HepG2 (cell line): ENCODE results near the gene HDLBP. TPM values are rescaled to one million over a fixed set of nuclear protein-coding genes. Genes with fewer than 3 reads are reported as not detected.

Experiments used
- AKAP8 ChIP-seq: sonication (generic); formaldehyde crosslinking; IDR thresholded peaks from 2 replicates; pipeline ENCODE4 v1.5.1; 2020; ENCODE audit warnings: mild to moderate bottlenecking, missing genetic modification reagents
- CREM ChIP-seq, 2 experiments: sonication (generic) in 1 of 2; formaldehyde crosslinking in 1 of 2; IDR thresholded peaks; 2 replicates each; pipeline versions ENCODE4 v1.4.0 to v1.6.1; 2016 to 2020; ENCODE audit warnings: antibody characterized with exemption in 1 of 2, mild to moderate bottlenecking in 1 of 2, missing genetic modification reagents in 1 of 2
- IKZF4 ChIP-seq: sonication (generic); formaldehyde crosslinking; IDR thresholded peaks from 2 replicates; pipeline ENCODE4 v1.5.1; 2020; ENCODE audit warnings: borderline replicate concordance, mild to moderate bottlenecking, low read depth, missing genetic modification reagents; ENCODE audit errors: not compliant biosample characterization
- KDM2A ChIP-seq: sonication (generic); formaldehyde crosslinking; IDR thresholded peaks from 2 replicates; pipeline ENCODE4 v1.4.0; 2020; ENCODE audit warnings: low read depth, missing genetic modification reagents, borderline replicate concordance
- PCBP1 ChIP-seq: fragments of 200-400 bp; formaldehyde crosslinking; IDR thresholded peaks from 2 replicates; pipeline ENCODE4 v1.6.1; 2017; ENCODE audit warnings: mild to moderate bottlenecking, low read depth, low read length, borderline replicate concordance
- RFXAP ChIP-seq: sonication (generic); formaldehyde crosslinking; IDR thresholded peaks from 2 replicates; pipeline ENCODE4 v1.4.0; 2020; ENCODE audit warnings: missing genetic modification reagents, borderline replicate concordance
- TBP ChIP-seq: sonication (generic); formaldehyde crosslinking; IDR thresholded peaks from 2 replicates; pipeline ENCODE4 v1.5.0; 2020; ENCODE audit warnings: missing genetic modification reagents
- TBX3 ChIP-seq: fragments of 450-650 bp; IDR thresholded peaks from 2 replicates; pipeline ENCODE4 v1.6.1; 2017; ENCODE audit warnings: antibody characterized with exemption, mild to moderate bottlenecking, inconsistent platforms, borderline replicate concordance
- ZNF460 ChIP-seq: sonication (generic); formaldehyde crosslinking; IDR thresholded peaks from 2 replicates; pipeline ENCODE4 v1.5.1; 2020; ENCODE audit warnings: missing genetic modification reagents, mild to moderate bottlenecking, borderline replicate concordance
- ZNF614 ChIP-seq: IDR thresholded peaks from 2 replicates; pipeline ENCODE4 v1.6.1; 2018; ENCODE audit warnings: missing biosample characterization, missing genetic modification reagents, inconsistent platforms, borderline replicate concordance
- polyA plus RNA-seq, 8 experiments: library from polyadenylated mRNA; depleted of rRNA in 3 of 8; stranded (reverse) in 7 of 8; unstranded in 1 of 8; fragments of >200 nt; fragmentation: Illumina TruSeq in 4 of 8; extraction: Trizol in 4 of 8; gene quantifications; 2 replicates each; pipeline versions ENCODE4 v1.2.1 to v1.2.3, GENCODE V29; 2011 to 2016; ENCODE audit warnings: low read depth in 4 of 8, missing spikeins in 1 of 8, mixed read lengths in 1 of 8; ENCODE audit not compliant: insufficient read depth in 1 of 8
- total RNA-seq, 5 experiments: library from RNA; depleted of rRNA; stranded (reverse); fragments of >200 nt; fragmentation: Illumina TruSeq; extraction: Trizol; gene quantifications; 2 replicates each; pipeline ENCODE4 v1.2.3, GENCODE V29; 2016; ENCODE audit warnings: low read depth in 1 of 5
- TF ChIP-seq, protein P1 (sequence below): sonication (generic); formaldehyde crosslinking; IDR thresholded peaks from 2 replicates; pipeline ENCODE4 v1.4.0; 2020; ENCODE audit warnings: mild to moderate bottlenecking, missing genetic modification reagents
- TF ChIP-seq, protein P2 (sequence below): sonication (generic); formaldehyde crosslinking; IDR thresholded peaks from 2 replicates; pipeline ENCODE4 v1.5.0; 2020; ENCODE audit warnings: missing genetic modification reagents, mild to moderate bottlenecking, borderline replicate concordance
- TF ChIP-seq, protein P3 (sequence below): sonication (generic); formaldehyde crosslinking; IDR thresholded peaks from 2 replicates; pipeline ENCODE4 v1.5.0; 2020; ENCODE audit warnings: mild to moderate bottlenecking, missing genetic modification reagents, borderline replicate concordance
- TF ChIP-seq, protein P4 (sequence below): sonication (generic); formaldehyde crosslinking; conservative IDR thresholded peaks from 2 replicates; pipeline ENCODE4 v1.4.0; 2020; ENCODE audit warnings: missing genetic modification reagents
- TF ChIP-seq, protein P5 (sequence below): sonication (generic); formaldehyde crosslinking; IDR thresholded peaks from 2 replicates; pipeline ENCODE4 v1.8.1; 2023; ENCODE audit warnings: mild to moderate bottlenecking, inconsistent platforms, moderate library complexity, missing genetic modification reagents, borderline replicate concordance
- TF ChIP-seq, protein P6 (sequence below): sonication (generic); formaldehyde crosslinking; IDR thresholded peaks from 2 replicates; pipeline ENCODE4 v1.4.0; 2020; ENCODE audit warnings: low read depth, mild to moderate bottlenecking, missing genetic modification reagents

The HDLBP gene
- total and polyA plus RNA-seq, 2 of the 13 experiments (the other 11 are each of a cell fraction or from before 2014, with no cell fraction given) = 464 to 707 TPM

DNA sequence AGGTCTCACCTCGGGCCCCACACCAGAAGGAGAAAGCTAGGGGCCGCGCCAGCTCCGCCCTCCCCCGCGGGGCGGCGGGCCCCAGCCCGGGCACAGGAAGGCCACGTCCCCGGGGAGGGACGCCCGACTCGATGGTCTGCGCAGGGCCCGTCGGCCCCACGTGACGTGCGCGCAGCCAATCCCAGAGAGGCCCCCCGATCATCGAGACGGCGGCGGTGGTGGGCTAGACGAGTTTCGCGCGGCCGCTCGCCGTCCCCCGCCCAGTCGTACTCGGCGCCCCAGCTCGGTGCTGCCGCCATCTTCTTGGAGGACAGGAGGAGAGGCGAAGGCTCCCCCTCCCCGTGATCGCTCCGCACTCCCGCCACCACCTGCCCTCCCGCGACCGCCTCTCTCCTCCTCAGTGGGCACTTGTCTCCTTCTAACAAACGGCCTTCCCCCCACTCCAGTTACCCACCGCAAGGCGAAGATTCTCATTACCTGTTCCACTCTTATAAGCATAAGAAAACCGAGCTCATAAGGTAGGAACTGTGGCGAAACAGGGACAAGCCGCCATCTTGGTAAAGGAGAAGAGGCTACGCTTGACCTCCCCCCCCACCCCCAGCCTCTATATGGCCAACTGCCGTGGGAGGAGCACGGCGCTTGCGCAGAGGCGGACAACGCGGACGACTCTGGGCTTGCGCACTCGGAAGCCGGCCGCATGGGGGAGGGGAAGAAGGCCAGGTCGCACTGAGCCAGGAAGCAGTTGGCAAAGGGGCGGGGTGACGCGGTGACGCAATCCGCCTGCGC lies at the start of gene HDLBP (continued):
- TF ChIP-seq, protein P1, sequence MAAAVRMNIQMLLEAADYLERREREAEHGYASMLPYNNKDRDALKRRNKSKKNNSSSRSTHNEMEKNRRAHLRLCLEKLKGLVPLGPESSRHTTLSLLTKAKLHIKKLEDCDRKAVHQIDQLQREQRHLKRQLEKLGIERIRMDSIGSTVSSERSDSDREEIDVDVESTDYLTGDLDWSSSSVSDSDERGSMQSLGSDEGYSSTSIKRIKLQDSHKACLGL = peak; percentile 82
- TF ChIP-seq, protein P2, sequence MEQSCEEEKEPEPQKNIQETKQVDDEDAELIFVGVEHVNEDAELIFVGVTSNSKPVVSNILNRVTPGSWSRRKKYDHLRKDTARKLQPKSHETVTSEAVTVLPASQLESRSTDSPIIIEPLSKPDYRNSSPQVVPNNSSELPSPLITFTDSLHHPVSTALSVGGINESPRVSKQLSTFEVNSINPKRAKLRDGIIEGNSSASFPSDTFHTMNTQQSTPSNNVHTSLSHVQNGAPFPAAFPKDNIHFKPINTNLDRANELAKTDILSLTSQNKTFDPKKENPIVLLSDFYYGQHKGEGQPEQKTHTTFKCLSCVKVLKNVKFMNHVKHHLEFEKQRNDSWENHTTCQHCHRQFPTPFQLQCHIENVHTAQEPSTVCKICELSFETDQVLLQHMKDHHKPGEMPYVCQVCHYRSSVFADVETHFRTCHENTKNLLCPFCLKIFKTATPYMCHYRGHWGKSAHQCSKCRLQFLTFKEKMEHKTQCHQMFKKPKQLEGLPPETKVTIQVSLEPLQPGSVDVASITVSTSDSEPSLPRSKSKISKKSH (CRISPR knock-in tag) = no peak; the same call in 1 of the 2 replicates
- TF ChIP-seq TBX3 (peak; percentile 50; the same call in 1 of the 2 replicates), KDM2A (CRISPR knock-in tag) (peak; percentile 93), ZNF614 (peak; percentile 76; the same call in 1 of the 2 replicates), RFXAP (CRISPR knock-in tag) (peak; percentile 78; the same call in 1 of the 2 replicates), CREM (IDR thresholded peaks at IDR 0.05) (peak; percentile 77), CREM (CRISPR knock-in tag; IDR thresholded peaks at IDR 0.05) (no peak), TBP (CRISPR knock-in tag) (no peak), PCBP1 (peak; percentile 81; the same call in 1 of the 2 replicates), ZNF460 (CRISPR knock-in tag) (peak; percentile 64; the same call in 1 of the 2 replicates), AKAP8 (CRISPR knock-in tag) (peak; percentile 66), IKZF4 (CRISPR knock-in tag) (no peak)
- TF ChIP-seq, protein P3, sequence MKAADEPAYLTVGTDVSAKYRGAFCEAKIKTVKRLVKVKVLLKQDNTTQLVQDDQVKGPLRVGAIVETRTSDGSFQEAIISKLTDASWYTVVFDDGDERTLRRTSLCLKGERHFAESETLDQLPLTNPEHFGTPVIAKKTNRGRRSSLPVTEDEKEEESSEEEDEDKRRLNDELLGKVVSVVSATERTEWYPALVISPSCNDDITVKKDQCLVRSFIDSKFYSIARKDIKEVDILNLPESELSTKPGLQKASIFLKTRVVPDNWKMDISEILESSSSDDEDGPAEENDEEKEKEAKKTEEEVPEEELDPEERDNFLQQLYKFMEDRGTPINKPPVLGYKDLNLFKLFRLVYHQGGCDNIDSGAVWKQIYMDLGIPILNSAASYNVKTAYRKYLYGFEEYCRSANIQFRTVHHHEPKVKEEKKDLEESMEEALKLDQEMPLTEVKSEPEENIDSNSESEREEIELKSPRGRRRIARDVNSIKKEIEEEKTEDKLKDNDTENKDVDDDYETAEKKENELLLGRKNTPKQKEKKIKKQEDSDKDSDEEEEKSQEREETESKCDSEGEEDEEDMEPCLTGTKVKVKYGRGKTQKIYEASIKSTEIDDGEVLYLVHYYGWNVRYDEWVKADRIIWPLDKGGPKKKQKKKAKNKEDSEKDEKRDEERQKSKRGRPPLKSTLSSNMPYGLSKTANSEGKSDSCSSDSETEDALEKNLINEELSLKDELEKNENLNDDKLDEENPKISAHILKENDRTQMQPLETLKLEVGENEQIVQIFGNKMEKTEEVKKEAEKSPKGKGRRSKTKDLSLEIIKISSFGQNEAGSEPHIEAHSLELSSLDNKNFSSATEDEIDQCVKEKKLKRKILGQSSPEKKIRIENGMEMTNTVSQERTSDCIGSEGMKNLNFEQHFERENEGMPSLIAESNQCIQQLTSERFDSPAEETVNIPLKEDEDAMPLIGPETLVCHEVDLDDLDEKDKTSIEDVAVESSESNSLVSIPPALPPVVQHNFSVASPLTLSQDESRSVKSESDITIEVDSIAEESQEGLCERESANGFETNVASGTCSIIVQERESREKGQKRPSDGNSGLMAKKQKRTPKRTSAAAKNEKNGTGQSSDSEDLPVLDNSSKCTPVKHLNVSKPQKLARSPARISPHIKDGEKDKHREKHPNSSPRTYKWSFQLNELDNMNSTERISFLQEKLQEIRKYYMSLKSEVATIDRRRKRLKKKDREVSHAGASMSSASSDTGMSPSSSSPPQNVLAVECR (CRISPR knock-in tag) = peak; percentile 92
- TF ChIP-seq, protein P4, sequence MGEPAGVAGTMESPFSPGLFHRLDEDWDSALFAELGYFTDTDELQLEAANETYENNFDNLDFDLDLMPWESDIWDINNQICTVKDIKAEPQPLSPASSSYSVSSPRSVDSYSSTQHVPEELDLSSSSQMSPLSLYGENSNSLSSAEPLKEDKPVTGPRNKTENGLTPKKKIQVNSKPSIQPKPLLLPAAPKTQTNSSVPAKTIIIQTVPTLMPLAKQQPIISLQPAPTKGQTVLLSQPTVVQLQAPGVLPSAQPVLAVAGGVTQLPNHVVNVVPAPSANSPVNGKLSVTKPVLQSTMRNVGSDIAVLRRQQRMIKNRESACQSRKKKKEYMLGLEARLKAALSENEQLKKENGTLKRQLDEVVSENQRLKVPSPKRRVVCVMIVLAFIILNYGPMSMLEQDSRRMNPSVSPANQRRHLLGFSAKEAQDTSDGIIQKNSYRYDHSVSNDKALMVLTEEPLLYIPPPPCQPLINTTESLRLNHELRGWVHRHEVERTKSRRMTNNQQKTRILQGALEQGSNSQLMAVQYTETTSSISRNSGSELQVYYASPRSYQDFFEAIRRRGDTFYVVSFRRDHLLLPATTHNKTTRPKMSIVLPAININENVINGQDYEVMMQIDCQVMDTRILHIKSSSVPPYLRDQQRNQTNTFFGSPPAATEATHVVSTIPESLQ (CRISPR knock-in tag) = no peak; the same call in 1 of the 2 replicates
- TF ChIP-seq, protein P5, sequence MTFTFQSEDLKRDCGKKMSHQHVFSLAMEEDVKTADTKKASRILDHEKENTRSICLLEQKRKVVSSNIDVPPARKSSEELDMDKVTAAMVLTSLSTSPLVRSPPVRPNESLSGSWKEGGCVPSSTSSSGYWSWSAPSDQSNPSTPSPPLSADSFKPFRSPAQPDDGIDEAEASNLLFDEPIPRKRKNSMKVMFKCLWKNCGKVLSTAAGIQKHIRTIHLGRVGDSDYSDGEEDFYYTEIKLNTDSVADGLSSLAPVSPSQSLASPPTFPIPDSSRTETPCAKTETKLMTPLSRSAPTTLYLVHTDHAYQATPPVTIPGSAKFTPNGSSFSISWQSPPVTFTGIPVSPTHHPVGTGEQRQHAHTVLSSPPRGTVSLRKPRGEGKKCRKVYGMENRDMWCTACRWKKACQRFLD (CRISPR knock-in tag) = no peak; the same call in 1 of the 2 replicates
- TF ChIP-seq, protein P6, sequence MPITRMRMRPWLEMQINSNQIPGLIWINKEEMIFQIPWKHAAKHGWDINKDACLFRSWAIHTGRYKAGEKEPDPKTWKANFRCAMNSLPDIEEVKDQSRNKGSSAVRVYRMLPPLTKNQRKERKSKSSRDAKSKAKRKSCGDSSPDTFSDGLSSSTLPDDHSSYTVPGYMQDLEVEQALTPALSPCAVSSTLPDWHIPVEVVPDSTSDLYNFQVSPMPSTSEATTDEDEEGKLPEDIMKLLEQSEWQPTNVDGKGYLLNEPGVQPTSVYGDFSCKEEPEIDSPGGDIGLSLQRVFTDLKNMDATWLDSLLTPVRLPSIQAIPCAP = peak; percentile 83; the same call in 1 of the 2 replicates
